Fibroblast of gingiva (primary cell): ENCODE results near the gene TASOR2.

Experiments used
- DNase-seq: peaks from one replicate; pipeline ENCODE4 v3.0.0-alpha.2; 2011; ENCODE audit warnings: low read depth

Gene TASOR2, protein sequence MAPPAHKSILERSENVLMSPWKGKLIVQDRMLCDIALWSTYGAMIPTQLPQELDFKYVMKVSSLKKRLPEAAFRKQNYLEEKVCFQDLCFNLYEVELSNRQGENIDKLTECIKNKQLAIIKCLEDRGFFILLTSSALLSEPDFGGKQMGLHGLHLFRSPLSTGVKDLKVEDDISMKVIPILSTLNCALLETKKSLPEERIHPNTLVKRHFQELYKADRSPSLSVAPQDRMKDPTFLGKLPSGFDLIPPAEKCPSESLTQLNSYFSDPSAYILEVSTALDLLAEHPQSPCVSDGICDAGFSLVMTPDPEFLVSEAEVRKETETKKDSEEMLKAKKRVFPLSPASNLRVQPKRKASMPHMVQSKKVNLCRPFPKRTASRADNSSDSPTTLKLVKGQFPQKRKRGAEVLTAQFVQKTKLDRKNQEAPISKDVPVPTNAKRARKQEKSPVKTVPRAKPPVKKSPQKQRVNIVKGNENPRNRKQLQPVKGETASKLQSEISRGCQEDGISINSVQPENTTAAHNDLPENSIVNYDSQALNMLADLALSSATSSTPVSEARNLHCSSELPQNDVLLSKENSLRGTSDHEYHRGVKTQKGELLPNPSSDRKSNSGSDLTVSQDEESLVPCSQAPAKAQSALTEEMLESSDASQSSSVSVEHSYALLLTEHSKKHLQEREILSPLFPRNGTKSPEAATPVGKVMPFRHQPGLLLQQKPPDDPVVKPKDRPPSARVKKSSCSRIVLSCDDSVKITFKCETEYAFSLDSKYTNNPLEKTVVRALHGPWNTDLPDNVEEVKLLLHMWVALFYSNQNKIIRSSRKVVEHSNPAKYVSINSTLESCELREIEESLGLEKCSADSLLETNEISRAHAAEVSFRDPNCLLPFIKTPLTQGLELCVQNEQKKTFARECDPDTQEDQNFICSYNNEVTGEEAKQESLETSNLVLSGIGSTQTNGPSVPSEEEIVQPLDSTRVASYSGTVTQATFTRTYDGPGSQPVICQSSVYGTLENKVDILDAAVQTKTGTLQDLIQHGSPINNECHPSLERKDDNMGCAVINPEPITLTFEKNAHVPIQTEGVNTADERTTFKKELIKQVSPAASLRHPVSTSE (N-terminal part only)

DNA sequence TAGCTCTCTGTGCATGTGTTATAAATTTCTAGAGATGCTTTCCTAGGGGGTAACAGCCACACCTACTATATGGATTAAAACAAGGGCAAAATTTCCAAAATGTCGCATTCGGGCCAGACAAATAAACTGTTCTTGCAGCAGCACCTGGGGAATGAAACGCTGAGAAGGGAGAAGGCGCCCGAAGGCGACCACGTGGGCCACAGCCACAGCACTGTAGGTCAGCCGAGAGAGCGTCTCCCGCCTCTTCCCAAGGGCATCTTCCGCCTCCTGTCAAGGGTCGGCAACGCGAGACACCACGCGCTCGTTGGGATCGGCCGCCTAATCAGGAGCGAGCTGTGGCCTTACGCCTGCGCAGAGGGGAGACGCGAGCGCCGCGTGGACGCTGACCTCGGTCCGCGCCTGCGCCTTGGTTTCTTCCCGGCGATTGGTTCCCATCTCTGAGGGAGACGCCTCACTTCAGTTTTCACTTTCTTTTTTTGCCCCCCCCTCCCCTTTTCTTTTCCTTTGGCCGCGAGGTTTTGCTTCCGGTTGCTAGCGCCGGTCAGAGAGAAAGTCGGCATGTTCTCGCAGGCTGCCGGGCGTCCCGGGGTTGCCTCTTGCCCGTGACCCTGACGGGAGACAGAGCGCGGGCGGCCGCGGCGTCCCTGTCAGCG is at the start of gene TASOR2:
TASOR2 (plus strand) TSS at position 521 of the 653 bp plus-strand sequence. CDS start 35,805 bp downstream, outside the sequence.
- peak; percentile 96 for DNase-seq

DNA sequence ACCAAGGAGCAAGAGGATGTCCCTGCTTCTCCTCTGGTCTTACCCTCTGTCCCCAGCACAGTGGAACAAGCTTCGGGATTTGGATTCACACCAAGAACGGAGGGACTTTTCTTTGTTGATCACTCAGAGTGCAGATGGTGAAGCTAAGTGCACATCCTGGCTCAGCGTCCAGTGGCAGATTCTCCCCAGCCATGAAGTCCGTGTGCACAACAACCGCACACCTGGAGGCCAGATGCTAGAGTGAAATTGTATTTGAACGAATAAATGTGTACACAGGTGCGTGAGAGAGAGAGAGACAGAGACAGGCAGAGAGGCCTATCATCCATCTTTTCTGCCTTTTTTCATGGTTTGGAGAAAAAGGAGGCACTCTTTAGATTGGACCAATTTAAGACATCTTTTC is 49.7 kb upstream of the TASOR2 start:
- DNase-seq = no peak

DNA sequence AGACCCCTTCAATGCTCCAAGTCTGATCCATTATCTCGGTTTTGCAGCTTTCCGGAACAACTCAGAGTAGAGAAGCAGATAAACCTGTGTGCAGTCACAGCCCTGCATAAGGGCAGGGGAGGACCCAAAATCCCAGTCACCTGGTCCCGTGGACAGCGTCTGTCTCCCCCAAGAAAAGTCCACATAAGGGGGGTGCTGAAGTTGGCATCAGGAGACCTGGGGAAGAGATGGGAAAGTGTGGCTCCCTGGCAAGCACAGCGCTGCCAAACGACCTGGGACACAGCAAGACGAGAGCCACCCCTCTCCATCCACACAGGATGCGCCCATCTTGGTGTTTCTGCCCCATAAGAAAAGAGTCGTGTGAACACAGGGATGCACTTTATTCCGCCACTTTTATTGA is 46.1 kb upstream of the TASOR2 start:
- DNase-seq = no peak

DNA sequence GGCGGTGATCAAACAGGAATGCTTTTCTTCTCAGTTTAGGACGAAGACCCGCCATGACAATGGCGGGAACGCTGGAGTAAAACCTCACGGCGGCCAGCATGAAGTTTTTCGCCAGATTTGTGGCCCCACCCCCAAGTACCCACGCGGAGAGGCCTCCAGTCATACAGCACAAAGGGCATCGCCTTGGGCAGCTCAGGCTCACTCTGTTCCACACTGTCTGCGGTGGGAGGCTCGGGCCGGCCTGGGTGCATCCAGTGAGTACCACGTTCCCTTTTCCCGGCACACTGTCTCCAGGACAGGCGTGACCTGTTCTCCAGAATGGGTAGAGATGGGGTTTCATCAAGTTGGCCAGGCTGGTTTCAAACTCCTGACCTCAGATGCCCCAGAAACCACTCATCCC is 45.6 kb upstream of the TASOR2 start:
- no peak for DNase-seq

DNA sequence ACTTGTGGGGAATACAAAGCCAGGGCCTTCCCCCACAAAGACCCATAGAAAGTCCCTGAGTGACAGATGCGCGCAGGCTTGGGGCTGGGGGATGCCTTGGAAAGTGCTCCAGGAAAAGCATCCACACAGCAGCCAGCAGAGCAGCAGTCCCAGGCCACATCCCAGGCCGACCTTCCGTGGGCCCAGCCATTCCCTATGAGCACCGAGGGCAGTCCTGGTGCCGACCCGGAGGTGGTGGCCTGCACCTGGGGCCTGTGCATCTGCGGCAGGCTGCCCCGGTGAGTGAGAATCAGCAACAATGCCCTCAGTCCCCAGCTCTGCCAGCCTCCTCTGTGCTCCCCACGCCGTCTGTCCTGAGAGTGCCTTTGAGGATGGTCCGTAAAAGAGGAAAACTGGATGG is 44.6 kb upstream of the TASOR2 start:
- DNase-seq = no peak

DNA sequence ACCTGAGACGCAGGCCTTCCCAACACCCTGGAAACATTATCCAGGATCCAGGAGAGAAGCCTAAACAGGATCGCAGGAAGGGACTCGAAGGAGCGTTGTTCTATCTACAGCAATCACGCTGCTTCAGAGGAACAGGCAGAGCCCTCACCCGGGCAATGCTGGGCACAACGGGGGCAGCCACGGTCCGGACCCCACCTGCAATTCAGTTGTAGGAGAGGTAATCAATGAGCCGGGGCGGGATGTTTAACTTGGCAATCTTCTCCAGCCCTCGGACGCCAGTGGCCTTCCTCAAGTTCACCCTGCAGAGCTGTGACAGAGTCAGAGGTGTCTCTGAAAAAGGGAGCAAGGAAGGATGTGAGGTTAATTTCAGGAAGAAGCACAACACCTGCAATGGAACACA is 44.1 kb upstream of the TASOR2 start:
- no peak for DNase-seq

DNA sequence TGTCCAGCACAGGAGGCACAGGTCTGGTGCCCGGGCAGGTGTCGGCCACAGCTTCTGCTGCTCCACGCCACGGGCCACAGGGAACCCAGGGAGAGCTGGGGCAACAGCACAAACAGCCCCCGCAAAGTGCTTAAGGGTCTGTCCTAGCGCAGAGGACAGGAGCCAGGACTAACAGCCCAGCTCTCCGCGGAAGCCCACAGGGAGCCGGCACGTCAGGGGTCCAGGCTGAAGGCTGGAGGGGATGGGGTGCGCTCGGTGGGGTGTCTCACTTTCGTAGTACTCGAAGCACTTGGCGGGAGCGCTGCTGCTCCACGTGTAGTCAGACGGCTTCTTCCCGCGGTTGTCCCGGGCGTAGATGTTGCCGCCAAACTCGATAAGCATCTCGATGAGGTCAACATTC is 43.1 kb upstream of the TASOR2 start:
- no peak for DNase-seq

DNA sequence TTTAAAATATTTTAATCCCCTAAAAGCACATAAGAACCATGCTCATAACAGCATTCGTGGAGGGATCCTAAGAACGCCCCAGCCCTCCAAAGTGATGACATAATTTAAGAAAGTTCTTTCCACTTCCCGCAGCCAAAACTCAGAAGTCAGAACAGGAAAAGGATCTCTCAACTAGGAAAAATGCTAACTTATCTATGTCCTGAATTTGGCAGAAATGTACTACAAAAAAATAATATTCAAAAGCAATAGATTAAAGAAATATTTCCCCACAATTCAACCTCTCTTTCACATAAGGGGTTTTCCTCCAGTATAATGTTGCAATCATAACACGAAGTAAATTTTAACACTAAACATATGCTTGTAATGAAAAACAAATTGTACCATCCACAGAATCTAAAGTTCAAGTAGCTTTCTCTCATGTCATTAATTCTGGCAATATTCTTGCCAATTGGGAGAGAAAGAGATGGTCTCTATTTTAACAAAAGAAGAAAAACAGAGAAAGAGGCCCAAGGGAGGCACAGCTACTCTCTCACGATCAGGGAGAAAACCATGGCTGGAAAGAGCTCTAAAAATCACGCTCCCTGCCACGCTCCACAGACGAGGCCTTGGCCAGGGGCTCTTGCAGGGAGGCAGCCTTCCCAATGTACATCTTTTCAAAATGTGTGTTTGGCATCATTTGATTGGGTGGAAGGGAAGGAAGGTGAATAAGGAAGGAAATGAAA is 41.1 kb upstream of the TASOR2 start:
- DNase-seq = peak; percentile 85

DNA sequence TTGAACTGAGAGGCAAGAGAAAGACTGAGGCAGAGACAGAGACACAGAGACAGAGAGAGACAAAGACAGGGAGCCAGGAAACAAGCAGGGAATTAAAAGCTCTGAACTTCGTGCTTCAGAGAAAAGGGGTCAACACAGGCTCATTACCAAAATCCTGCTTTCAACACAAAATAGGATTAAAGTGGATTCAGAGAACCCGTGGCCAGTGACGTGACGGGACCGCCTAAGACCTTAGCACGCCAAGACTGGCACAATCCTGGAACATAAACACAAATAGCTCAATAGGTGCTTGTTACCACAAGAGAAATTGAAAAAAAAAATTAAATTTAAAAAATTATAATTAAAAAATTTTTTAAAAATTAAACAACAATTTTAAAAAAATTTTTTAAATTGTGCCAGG is 39.7 kb upstream of the TASOR2 start:
- DNase-seq = no peak

DNA sequence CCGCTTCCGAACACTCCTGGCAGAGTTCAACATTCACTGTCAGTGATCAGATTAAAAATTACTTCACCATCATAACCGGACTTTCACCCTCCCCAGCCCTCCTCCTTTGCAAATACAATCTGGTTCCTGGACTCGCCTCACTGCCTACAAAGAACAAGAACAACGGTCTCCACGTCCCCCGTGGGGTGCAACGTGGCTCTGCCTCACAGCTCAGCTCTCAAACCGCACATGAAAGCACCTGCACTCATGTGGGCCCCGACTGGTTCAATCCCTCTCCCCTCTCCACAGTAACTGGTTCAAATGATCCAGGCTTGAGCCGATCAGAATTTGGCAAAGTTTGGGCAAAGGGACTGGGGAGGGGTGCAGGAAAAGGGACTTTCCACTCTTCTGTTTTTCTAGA is 39.3 kb upstream of the TASOR2 start:
- no peak for DNase-seq

DNA sequence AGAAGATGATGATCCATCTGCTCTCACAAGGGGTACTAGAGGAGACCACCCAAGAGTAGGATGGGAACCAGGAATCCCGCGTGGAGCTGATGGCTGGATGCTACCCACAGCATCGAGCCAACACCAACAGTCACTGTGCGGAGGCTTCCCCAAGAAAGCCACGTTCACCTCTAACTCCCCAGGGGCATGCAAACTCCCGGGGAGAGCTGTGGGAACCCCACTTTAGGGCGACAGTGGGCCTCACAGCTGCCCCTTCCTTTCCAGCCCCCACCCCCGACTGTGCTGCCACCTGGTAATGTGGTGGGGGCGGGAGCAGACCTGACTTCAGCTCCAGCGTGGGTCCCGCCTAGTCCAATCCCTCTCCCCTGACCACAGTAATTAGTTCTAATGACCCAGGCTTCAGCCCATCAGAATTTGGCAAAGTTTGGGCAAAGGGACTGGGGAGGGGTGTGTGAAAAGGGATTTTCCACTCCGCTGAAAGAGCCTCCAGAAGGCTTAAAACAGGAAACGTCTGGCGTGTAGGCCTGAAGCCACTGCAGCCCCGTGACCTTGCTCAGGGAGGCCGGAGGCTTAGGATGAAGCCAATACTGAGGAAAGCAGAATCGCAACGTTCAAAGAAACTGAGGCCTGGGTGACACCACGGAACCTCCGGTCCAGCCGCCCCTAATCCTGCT is 38.6 kb upstream of the TASOR2 start:
- no peak for DNase-seq

DNA sequence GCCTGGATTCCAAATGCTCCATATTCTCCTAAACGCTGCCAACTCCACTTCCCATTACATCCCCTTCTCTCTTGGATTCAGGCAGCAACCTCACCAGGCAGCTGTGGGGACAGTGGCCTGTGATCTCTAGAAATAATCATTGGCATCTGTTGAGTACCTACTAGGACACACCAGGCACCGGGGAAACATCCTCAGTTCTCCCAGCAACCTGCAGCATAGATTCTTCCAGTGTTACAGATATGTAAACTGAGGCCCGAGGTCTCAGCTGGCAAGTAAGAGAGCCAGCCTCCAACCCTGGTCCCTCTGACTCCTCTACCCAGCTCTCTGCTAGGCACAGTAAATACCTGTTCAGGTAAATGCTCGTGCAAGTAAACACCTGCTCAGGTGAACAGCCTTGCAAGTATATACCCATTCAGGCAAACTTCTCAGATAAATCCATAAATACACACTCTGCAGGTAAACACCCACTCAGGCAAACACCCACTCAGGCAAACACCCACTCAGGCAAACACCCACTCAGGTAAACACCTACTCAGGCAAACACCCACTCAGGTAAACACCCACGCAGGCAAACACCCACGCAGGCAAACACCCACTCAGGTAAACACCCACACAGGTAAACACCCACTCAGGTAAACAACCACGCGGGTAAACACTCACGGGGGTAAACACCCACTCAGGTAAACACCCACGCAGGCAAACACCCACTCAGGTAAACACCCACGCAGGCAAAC is 37.0 kb upstream of the TASOR2 start:
- DNase-seq = no peak

DNA sequence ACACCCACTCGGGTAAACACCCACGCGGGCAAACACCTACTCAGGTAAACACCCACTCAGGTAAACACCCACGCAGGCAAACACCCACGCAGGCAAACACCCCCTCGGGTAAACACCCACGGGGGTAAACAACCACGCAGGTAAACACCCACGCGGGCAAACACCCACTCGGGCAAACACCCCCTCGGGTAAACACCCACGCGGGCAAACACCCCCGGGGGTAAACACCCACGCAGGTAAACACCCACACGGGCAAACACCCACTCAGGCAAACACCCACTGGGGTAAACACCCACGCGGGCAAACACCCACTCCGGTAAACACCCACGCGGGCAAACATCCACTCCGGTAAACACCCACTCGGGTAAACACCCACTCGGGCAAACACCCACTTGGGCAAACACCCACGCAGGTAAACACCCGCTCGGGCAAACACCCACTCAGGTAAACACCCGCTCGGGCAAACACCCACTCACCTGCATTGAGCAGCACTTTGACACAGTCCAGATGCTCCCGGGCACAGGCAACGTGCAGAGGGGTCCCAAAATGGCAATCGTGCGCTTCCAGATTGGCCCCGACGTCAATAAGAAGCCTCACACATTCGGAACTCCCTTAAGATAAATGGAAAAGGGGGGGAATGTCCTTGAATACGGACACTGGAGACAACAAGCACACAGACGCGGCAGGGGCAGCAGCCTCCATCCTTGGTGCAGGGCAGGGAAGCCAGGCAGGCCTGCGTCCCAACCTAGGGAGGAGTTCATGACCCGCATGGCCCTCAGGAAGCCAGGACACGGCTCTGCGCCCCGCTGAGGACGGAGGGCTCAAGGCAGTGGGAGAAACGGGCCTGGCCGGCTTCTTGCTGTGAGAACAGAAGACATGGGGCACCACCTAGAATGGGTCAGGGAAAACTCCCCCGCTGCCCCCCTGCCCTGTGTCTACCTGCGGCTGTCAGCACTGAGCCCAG is 35.9 kb upstream of the TASOR2 start:
- no peak for DNase-seq

DNA sequence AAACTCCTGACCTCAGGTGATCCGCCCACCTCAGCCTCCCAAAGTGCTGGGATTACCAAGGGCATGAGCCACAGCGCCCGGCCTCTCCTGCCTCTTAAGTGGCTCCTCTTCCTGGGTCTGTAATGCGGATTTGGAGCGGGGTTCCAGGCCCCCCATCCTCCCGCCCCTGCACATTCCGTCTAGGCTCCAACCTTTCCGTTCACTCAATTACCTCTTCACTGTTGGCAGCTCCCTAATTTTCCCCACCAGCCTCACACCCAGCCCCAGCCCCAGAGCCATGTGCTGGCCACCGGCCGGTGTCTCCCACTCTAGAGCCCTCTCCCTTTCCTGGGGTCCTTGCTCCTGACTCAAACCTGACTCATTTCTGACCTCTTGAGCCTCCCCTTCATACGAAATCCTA is 34.9 kb upstream of the TASOR2 start:
- DNase-seq = no peak

DNA sequence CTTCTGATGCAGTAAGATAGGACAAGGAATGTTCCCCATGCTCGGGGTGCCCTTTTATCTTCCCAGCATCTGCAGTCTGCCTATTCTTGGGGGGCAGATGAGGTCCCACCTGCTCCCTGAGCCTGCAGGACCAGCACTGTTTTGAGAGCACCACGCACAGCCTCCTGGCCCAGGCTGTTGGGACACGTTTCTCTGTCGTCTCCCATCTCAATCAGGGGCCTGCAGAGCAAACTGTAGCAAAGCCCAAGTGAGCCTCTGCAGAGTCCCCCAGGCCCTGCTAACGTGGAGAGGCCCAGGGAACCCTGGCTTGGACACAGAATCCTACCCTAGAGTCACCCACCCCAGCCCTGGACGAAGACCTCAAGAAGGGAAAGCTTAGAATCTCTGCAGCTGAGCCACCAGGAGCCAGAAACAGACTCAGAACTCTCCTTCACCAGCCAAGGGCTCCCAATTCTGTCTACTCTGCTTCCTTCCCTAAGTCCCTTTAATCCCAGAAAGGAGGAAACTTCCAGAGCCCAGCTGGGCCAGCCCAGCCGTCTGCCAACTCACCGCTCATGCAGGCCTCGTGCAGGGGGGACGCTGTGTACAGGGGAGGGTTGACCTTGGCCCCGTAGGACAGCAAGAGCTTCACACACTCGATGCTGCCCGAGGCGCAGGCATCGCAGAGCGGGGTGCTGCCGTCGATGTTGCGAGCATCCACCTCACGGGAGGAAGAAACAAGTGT is 33.8 kb upstream of the TASOR2 start:
- no peak for DNase-seq

DNA sequence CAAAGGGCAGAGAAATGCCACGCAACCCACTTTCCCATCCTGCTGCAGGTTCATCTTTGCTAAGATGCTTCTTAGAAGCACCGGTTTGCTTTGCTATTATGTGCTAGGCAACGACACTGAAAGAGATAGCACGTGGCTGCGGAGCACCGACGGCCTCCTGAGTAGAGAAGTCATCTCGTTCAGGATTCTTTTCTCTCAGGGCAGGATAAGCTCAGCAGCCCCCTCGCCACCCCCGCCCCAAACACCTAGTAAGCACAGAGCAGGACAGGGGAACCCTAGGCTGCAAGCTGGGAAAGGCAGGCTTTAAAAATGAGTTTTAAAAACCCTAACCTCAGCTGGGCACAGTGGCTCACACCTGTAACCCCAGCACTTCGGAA is 33.3 kb upstream of the TASOR2 start:
- no peak for DNase-seq

DNA sequence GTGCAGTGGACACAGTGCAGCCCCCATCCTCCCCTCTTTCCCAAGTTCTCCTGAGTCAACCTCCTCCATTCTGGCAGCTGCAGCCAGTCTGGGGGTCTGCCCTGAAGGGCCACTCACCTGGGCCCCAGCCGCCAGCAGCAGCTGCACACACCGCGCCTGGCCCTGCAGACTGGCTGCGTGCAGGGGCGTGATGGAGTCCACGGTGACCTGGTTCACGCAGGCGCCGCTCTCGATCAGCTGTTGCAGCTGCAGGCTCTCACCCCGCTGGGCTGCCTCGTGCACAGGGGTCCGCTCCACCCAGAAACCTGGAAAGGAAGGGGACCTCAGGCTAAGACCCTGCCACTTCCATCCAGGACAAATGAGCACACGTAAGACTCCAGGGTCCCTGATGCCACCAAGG is 31.9 kb upstream of the TASOR2 start:
- no peak for DNase-seq

DNA sequence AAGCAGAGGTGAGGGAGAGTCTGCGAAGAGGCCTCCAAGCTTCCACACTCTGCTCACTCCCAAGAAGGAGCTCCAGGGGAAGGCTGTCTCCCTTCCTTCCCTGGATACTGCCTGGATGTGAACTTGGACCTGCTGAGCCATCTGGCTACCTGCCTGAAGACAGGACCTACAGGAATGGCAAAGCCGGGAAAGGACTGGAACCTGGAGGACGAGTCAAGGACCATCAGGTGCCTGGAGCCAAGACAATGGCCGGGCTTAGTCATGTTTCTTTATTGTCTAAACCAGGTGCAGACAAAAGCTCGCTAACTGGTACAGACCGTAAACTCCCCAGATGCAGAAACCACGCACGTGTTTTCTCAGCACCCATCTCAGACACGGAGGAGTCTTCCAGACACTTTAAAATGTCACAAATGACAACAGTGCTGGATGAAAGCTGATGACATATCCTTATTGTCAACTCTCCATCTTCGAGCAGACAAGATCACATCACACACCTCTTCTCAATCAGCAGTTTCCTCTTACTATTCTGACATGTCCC is 30.4 kb upstream of the TASOR2 start:
- no peak for DNase-seq
